B cell (primary cell): Measurements from ENCODE around the gene NOL4L. TPM values are rescaled to one million over a fixed set of nuclear protein-coding genes. Genes with fewer than 3 reads are reported as not detected.

Experiments used
- ATAC-seq: fragments of 200-7000 bp; cut with Tn5 transposase; one replicate; pipeline ENCODE4 v1.10.0; 2021; ENCODE audit warnings: low read depth, mild to moderate bottlenecking, moderate number of reproducible peaks, moderate library complexity
- CTCF ChIA-PET: fragments of 350-600 bp; sonication (Branson Sonifier 250); formaldehyde crosslinking; loops from one replicate; lab custom pipeline; 2021; ENCODE audit warnings: antibody characterized with exemption, inconsistent platforms; lab: Charles Lee
- POLR2A ChIA-PET: fragments of 350-600 bp; sonication (Branson Sonifier 250); formaldehyde crosslinking; loops from one replicate; lab custom pipeline; 2021; ENCODE audit warnings: antibody characterized with exemption; lab: Charles Lee
- DNase-seq: peaks from one replicate; pipeline ENCODE4 v3.0.0; 2013
- H2AFZ ChIP-seq: 2 replicates; pipeline ENCODE4 v1.6.1; 2012; ENCODE audit warnings: mild to moderate bottlenecking, low read depth, low read length; ENCODE audit not compliant: insufficient read depth, poor library complexity, severe bottlenecking
- H3K27ac ChIP-seq, 2 donors: 1 replicate in 1 of 2; 2 replicates in 1 of 2; pipeline ENCODE4 v1.5.1; 2012 to 2013; ENCODE audit warnings: low read length in 2 of 2, mild to moderate bottlenecking in 2 of 2, moderate library complexity in 1 of 2
- H3K27me3 ChIP-seq, 4 experiments: fragments of 200-600 bp in 1 of 4; sonication (generic) in 1 of 4; replicated peaks in 1 of 4; 1 replicate in 2 of 4; 2 replicates in 2 of 4; pipeline versions ENCODE4 v1.6.1 to v1.7.0; 2013 to 2016; ENCODE audit warnings: low read length in 3 of 4, mild to moderate bottlenecking in 2 of 4, mixed read lengths in 1 of 4, moderate library complexity in 1 of 4; ENCODE audit not compliant: insufficient read depth in 4 of 4, control insufficient read depth in 3 of 4; ENCODE audit errors: control extremely low read depth in 1 of 4
- H3K36me3 ChIP-seq, 2 experiments: replicated peaks in 1 of 2; 1 replicate in 1 of 2; 2 replicates in 1 of 2; pipeline versions ENCODE4 v1.6.1 to v1.7.1; 2013; ENCODE audit warnings: low read length in 1 of 2; ENCODE audit not compliant: insufficient read depth in 2 of 2, control insufficient read depth in 1 of 2; ENCODE audit errors: control extremely low read depth in 1 of 2, extremely low read depth in 1 of 2
- H3K4me1 ChIP-seq, 2 donors: fragments of 200-600 bp in 1 of 2; sonication (generic) in 1 of 2; 1 replicate in 1 of 2; 2 replicates in 1 of 2; pipeline versions ENCODE4 v1.5.1 to v1.6.1; 2013 to 2017; ENCODE audit warnings: low read length in 2 of 2; ENCODE audit not compliant: control insufficient read depth in 2 of 2, insufficient read depth in 2 of 2
- H3K4me2 ChIP-seq: replicated peaks from 2 replicates; pipeline ENCODE3; 2012; ENCODE audit warnings: mild to moderate bottlenecking, low read depth, low read length; ENCODE audit not compliant: poor library complexity, severe bottlenecking
- H3K4me3 ChIP-seq, 5 experiments: fragments of 200-600 bp in 1 of 5; sonication (generic) in 1 of 5; 1 replicate in 3 of 5; 2 replicates in 2 of 5; pipeline versions ENCODE4 v1.5.1 to v1.7.0; 2011 to 2016; ENCODE audit warnings: low read length in 4 of 5, mild to moderate bottlenecking in 4 of 5, low read depth in 2 of 5, control low read depth in 1 of 5, moderate library complexity in 1 of 5; ENCODE audit not compliant: insufficient read depth in 1 of 5; ENCODE audit errors: control extremely low read depth in 1 of 5, extremely low read depth in 1 of 5
- H3K79me2 ChIP-seq: fragments of 200-600 bp; sonication (generic); one replicate; pipeline ENCODE4 v1.6.0; 2016; ENCODE audit warnings: low read length; ENCODE audit not compliant: control insufficient read depth, insufficient read depth
- H3K9ac ChIP-seq: fragments of 200-600 bp; sonication (generic); 2 replicates; pipeline ENCODE4 v1.6.1; 2017; ENCODE audit warnings: mild to moderate bottlenecking, low read length, moderate library complexity
- H3K9me3 ChIP-seq, 3 donors: one replicate each; pipeline versions ENCODE4 v1.6.1 to v1.7.1; 2013; ENCODE audit warnings: low read length in 2 of 3; ENCODE audit not compliant: control insufficient read depth in 2 of 3, insufficient read depth in 1 of 3; ENCODE audit errors: control extremely low read depth in 1 of 3
- H4K20me1 ChIP-seq: 2 replicates; pipeline ENCODE4 v1.6.0; 2012; ENCODE audit warnings: mild to moderate bottlenecking, low read length; ENCODE audit not compliant: insufficient read depth, control insufficient read depth, poor library complexity, severe bottlenecking
- H3K27ac Mint-ChIP-seq: one replicate; pipeline ENCODE4 v1.8.0; 2021; ENCODE audit warnings: mixed read lengths
- H3K27me3 Mint-ChIP-seq: one replicate; pipeline ENCODE4 v1.8.0; 2021; ENCODE audit warnings: mixed read lengths
- H3K4me1 Mint-ChIP-seq: one replicate; pipeline ENCODE4 v1.8.0; 2021; ENCODE audit warnings: mixed read lengths
- H3K4me3 Mint-ChIP-seq: one replicate; pipeline ENCODE4 v1.8.0; 2021; ENCODE audit warnings: mixed read lengths
- H3K9me3 Mint-ChIP-seq: one replicate; pipeline ENCODE4 v1.8.0; 2022; ENCODE audit warnings: mixed read lengths; ENCODE audit not compliant: insufficient read depth
- CTCF ChIP-seq: fragments of 200-600 bp; IDR thresholded peaks from one replicate; pipeline ENCODE4 v1.8.0; 2022; ENCODE audit warnings: antibody characterized with exemption, mild to moderate bottlenecking
- EZH2 ChIP-seq: IDR thresholded peaks from 2 replicates; pipeline ENCODE4 v1.6.1; 2012; ENCODE audit warnings: borderline replicate concordance, low read depth, mild to moderate bottlenecking, moderate library complexity, low read length; ENCODE audit not compliant: insufficient read depth, poor library complexity, severe bottlenecking
- WGBS: methylation state at CpG from one replicate; pipeline ENCODE4 v1.1.5; 2013; ENCODE audit warnings: missing lambda C conversion rate; ENCODE audit not compliant: insufficient coverage; 5-methylcytosine and 5-hydroxymethylcytosine counted together
- intact Hi-C: fragments of 100-400 bp; cut with micrococcal nuclease; formaldehyde crosslinking; loops from one replicate; pipeline ENCODE4 v1.10.0; 2022
- polyA plus RNA-seq: library from polyadenylated mRNA; depleted of rRNA; stranded (reverse); fragments of >200 nt; gene quantifications from 2 replicates; pipeline ENCODE4 v1.2.3, GENCODE V29; 2012
- total RNA-seq, 2 donors: library from RNA; stranded (reverse); fragments of 120-200 nt in 1 of 2; gene quantifications; 1 replicate in 1 of 2; 2 replicates in 1 of 2; pipeline versions ENCODE4 v1.2.3 to v1.2.4, GENCODE V29; 2013 to 2022

Gene NOL4L
- total and polyA plus RNA-seq, 2 donors (not counting 1 experiment from before 2014, with no cell fraction given) = 6.5 to 7.9 TPM

GRCh38 chr20:32598606-32599005, 13.5 kb upstream of the NOL4L start:
- no peaks in the 10 kb centered on the region for H3K27me3 Mint-ChIP-seq
- CTCF ChIA-PET = no interaction called here
- WGBS = 85% methylated on average over 6 of the region's 7 CpGs

GRCh38 chr20:32597714-32598113, 12.6 kb upstream of the NOL4L start:
- no peak overlapping the region for H2AFZ ChIP-seq
- H3K36me3 ChIP-seq = no peaks in the 10 kb centered on the region
- Mint-ChIP-seq H3K27me3 (no peaks in the 10 kb centered on the region), H3K4me1 (peaks cover 8% of the 10 kb centered on the region), H3K27ac (no peak overlapping the region), H3K4me3 (no peak overlapping the region), H3K9me3 (no peaks in the 10 kb centered on the region)
- POLR2A ChIA-PET = interaction anchor here (0.7 kb wide), 1 partner anchor 9 kb away, joined by 4 read pairs; no protein-coding TSS in a partner anchor
- peaks cover 5 to 8% of the 10 kb centered on the region in 2 donors for H3K4me1 ChIP-seq
- CTCF ChIA-PET = no interaction called here
- TF ChIP-seq CTCF (no peak), EZH2 (no peak)
- H3K79me2 ChIP-seq = no peaks in the 10 kb centered on the region
- no peak for ATAC-seq
- H3K27ac ChIP-seq = no peak overlapping the region
- no peak overlapping the region for H3K4me2 ChIP-seq
- 100% methylated on average over 5 of the region's 7 CpGs for WGBS
- no peak overlapping the region for H3K4me3 ChIP-seq
- no peak for DNase-seq
- no peak overlapping the region for H3K9ac ChIP-seq
- intact Hi-C loops = no loop called here
- H4K20me1 ChIP-seq = no peaks in the 10 kb centered on the region
- no peaks in the 10 kb centered on the region for H3K9me3 ChIP-seq
- no peaks in the 10 kb centered on the region for H3K27me3 ChIP-seq

More at GRCh38 chr20:32598606-32599005, 13.5 kb upstream of the NOL4L start:
- Histone ChIP-seq H3K4me3 (no peak overlapping the region), H3K9me3 (no peaks in the 10 kb centered on the region), H3K79me2 (no peaks in the 10 kb centered on the region), H2AFZ (no peak overlapping the region), H4K20me1 (no peaks in the 10 kb centered on the region), H3K27me3 (no peaks in the 10 kb centered on the region), H3K36me3 (no peaks in the 10 kb centered on the region), H3K4me1 (peaks cover 12 to 17% of the 10 kb centered on the region in 2 donors), H3K4me2 (no peak overlapping the region), H3K9ac (no peak overlapping the region), H3K27ac (no peak overlapping the region)
- TF ChIP-seq CTCF (no peak), EZH2 (no peak)
- Mint-ChIP-seq H3K27ac (no peak overlapping the region), H3K9me3 (no peaks in the 10 kb centered on the region), H3K4me3 (no peak overlapping the region), H3K4me1 (peaks cover 16% of the 10 kb centered on the region)
- intact Hi-C loops = no loop called here
- POLR2A ChIA-PET = no interaction called here
- ATAC-seq = no peak
- DNase-seq = no peak
